ENCODE results near the gene YWHAQ.
A peak's percentile ranks its signal among the peaks of the same experiment; 100 is the strongest.

Gene YWHAQ

GRCh38 chr2:9647884-9648283, 17.1 kb upstream of the YWHAQ start:
- no peak for ATAC-seq
- H3K27me3 Mint-ChIP-seq = peaks cover 48% of the 10 kb centered on the region
- H3K27ac Mint-ChIP-seq = no peak overlapping the region

GRCh38 chr2:9646196-9647030, 15.6 kb upstream of the YWHAQ start:
- Mint-ChIP-seq H3K4me3 (no peak overlapping the region), H3K36me3 (no peaks in the 10 kb centered on the region), H3K27me3 (peaks cover 37% of the 10 kb centered on the region), H3K9me3 (no peaks in the 10 kb centered on the region), H3K27ac (no peak overlapping the region), H3K4me1 (peaks cover 20% of the 10 kb centered on the region)
- peak; percentile 25 for ATAC-seq

More at GRCh38 chr2:9647884-9648283, 17.1 kb upstream of the YWHAQ start:
- Mint-ChIP-seq H3K4me1 (peaks cover 20% of the 10 kb centered on the region), H3K9me3 (peaks cover 6% of the 10 kb centered on the region), H3K36me3 (no peaks in the 10 kb centered on the region), H3K4me3 (no peak overlapping the region)

- no peak overlapping the region for H3K4me3 Mint-ChIP-seq
- no peak for ATAC-seq
Observed at GRCh38 chr2:9644603-9645002, 13.8 kb upstream of the YWHAQ start.

GRCh38 chr2:9644021-9644420, 13.2 kb upstream of the YWHAQ start:
- peaks cover 44% of the 10 kb centered on the region for H3K27me3 Mint-ChIP-seq
- no peak for ATAC-seq
- no peak overlapping the region for H3K4me3 Mint-ChIP-seq
- no peaks in the 10 kb centered on the region for H3K9me3 Mint-ChIP-seq
- H3K4me1 Mint-ChIP-seq = peaks cover 17% of the 10 kb centered on the region
- H3K27ac Mint-ChIP-seq = peak overlapping the region; percentile 11
- no peaks in the 10 kb centered on the region for H3K36me3 Mint-ChIP-seq

More at GRCh38 chr2:9644603-9645002, 13.8 kb upstream of the YWHAQ start:
- H3K27ac Mint-ChIP-seq = no peak overlapping the region
- no peaks in the 10 kb centered on the region for H3K9me3 Mint-ChIP-seq
- peaks cover 21% of the 10 kb centered on the region for H3K4me1 Mint-ChIP-seq
- no peaks in the 10 kb centered on the region for H3K36me3 Mint-ChIP-seq
- H3K27me3 Mint-ChIP-seq = peaks cover 49% of the 10 kb centered on the region

- Mint-ChIP-seq H3K36me3 (no peaks in the 10 kb centered on the region), H3K9me3 (no peaks in the 10 kb centered on the region), H3K27ac (peak overlapping the region; percentile 31), H3K4me1 (peaks cover 16% of the 10 kb centered on the region), H3K4me3 (no peak overlapping the region), H3K27me3 (peaks cover 33% of the 10 kb centered on the region)
- peak; percentile 46 for ATAC-seq
Observed at GRCh38 chr2:9641641-9642040, 10.8 kb upstream of the YWHAQ start.

GRCh38 chr2:9640403-9641104, 9.8 kb upstream of the YWHAQ start:
- no peaks in the 10 kb centered on the region for H3K9me3 Mint-ChIP-seq
- H3K36me3 Mint-ChIP-seq = no peaks in the 10 kb centered on the region
- ATAC-seq = no peak
- H3K4me1 Mint-ChIP-seq = peaks cover 16% of the 10 kb centered on the region
- H3K27me3 Mint-ChIP-seq = peaks cover 23% of the 10 kb centered on the region
- no peak overlapping the region for H3K27ac Mint-ChIP-seq
- no peak overlapping the region for H3K4me3 Mint-ChIP-seq

GRCh38 chr2:9639740-9640343, 9.0 kb upstream of the YWHAQ start:
- ATAC-seq = no peak
- no peak overlapping the region for H3K4me3 Mint-ChIP-seq
- no peak overlapping the region for H3K27ac Mint-ChIP-seq
- H3K9me3 Mint-ChIP-seq = no peaks in the 10 kb centered on the region
- H3K36me3 Mint-ChIP-seq = no peaks in the 10 kb centered on the region
- peaks cover 23% of the 10 kb centered on the region for H3K27me3 Mint-ChIP-seq
- H3K4me1 Mint-ChIP-seq = peaks cover 16% of the 10 kb centered on the region

- no peak for ATAC-seq
- Mint-ChIP-seq H3K4me3 (no peak overlapping the region), H3K4me1 (peaks cover 16% of the 10 kb centered on the region), H3K27ac (no peak overlapping the region), H3K9me3 (no peaks in the 10 kb centered on the region), H3K36me3 (no peaks in the 10 kb centered on the region), H3K27me3 (peaks cover 23% of the 10 kb centered on the region)
Observed at GRCh38 chr2:9639000-9639602, 8.3 kb upstream of the YWHAQ start.

- ATAC-seq = no peak
- Mint-ChIP-seq H3K27ac (no peak overlapping the region), H3K9me3 (no peaks in the 10 kb centered on the region), H3K4me3 (no peak overlapping the region), H3K36me3 (no peaks in the 10 kb centered on the region), H3K27me3 (peaks cover 18% of the 10 kb centered on the region), H3K4me1 (peaks cover 12% of the 10 kb centered on the region)
Observed at GRCh38 chr2:9638532-9638931, 7.7 kb upstream of the YWHAQ start.

- H3K27ac Mint-ChIP-seq = no peak overlapping the region
- ATAC-seq = no peak
- H3K27me3 Mint-ChIP-seq = peaks cover 13% of the 10 kb centered on the region
- H3K36me3 Mint-ChIP-seq = no peaks in the 10 kb centered on the region
- no peak overlapping the region for H3K4me3 Mint-ChIP-seq
- peaks cover 7% of the 10 kb centered on the region for H3K4me1 Mint-ChIP-seq
- no peaks in the 10 kb centered on the region for H3K9me3 Mint-ChIP-seq
Observed at GRCh38 chr2:9637330-9637729, 6.5 kb upstream of the YWHAQ start.

- no peak for ATAC-seq
- Mint-ChIP-seq H3K36me3 (no peaks in the 10 kb centered on the region), H3K4me1 (peaks cover 20% of the 10 kb centered on the region), H3K27ac (no peak overlapping the region), H3K9me3 (no peaks in the 10 kb centered on the region), H3K27me3 (no peaks in the 10 kb centered on the region), H3K4me3 (no peak overlapping the region)
Observed at GRCh38 chr2:9634133-9634532, 3.3 kb upstream of the YWHAQ start.

GRCh38 chr2:9631878-9632700, 1.3 kb upstream of the YWHAQ start:
- no peak for ATAC-seq
- peak overlapping the region; percentile 17 for H3K4me3 Mint-ChIP-seq
- peak overlapping the region; percentile 91 for H3K27ac Mint-ChIP-seq
- no peaks in the 10 kb centered on the region for H3K27me3 Mint-ChIP-seq
- H3K36me3 Mint-ChIP-seq = peaks cover 15% of the 10 kb centered on the region
- no peaks in the 10 kb centered on the region for H3K9me3 Mint-ChIP-seq
- H3K4me1 Mint-ChIP-seq = peaks cover 40% of the 10 kb centered on the region

GRCh38 chr2:9631553-9631819, 689 bp upstream of the YWHAQ start:
- Mint-ChIP-seq H3K9me3 (no peaks in the 10 kb centered on the region), H3K4me3 (peak overlapping the region; percentile 89), H3K36me3 (peaks cover 20% of the 10 kb centered on the region), H3K27me3 (no peaks in the 10 kb centered on the region), H3K4me1 (peaks cover 46% of the 10 kb centered on the region), H3K27ac (peak overlapping the region; percentile 91)
- no peak for ATAC-seq

GRCh38 chr2:9630117-9630735, 571 bp downstream of the YWHAQ start:
- H3K27ac Mint-ChIP-seq = peak overlapping the region; percentile 91
- H3K9me3 Mint-ChIP-seq = no peaks in the 10 kb centered on the region
- peak; percentile 74 for ATAC-seq
- no peaks in the 10 kb centered on the region for H3K27me3 Mint-ChIP-seq
- peak overlapping the region; percentile 97 for H3K4me3 Mint-ChIP-seq
- H3K4me1 Mint-ChIP-seq = peaks cover 59% of the 10 kb centered on the region
- H3K36me3 Mint-ChIP-seq = peaks cover 31% of the 10 kb centered on the region
